GM19193 (cell line): Measurements from ENCODE around the gene ZNHIT2.

ENCODE experiments used
- POLR2A ChIP-seq: IDR thresholded peaks from 4 replicates; pipeline ENCODE4 v1.6.1; 2011; ENCODE audit not compliant: insufficient read depth, insufficient read length; ENCODE audit errors: extremely low read depth

ZNHIT2 gene

GRCh38 chr11:65100674-65101350 lies 16.7 kb downstream of the ZNHIT2 start:
- TF ChIP-seq POLR2A, result no peak

- TF ChIP-seq POLR2A, result no peak
Measured at GRCh38 chr11:65096926-65097325, 20.6 kb downstream of the ZNHIT2 start.

- TF ChIP-seq POLR2A, result peak; percentile 88
Measured at GRCh38 chr11:65095974-65096806, 21.3 kb downstream of the ZNHIT2 start, which contains the start of gene VPS51. VPS51 (plus strand) TSS chr11:65096214; CDS start chr11:65096251, 37 bp downstream.

GRCh38 chr11:65095427-65095826 lies 22.1 kb downstream of the ZNHIT2 start:
- TF ChIP-seq POLR2A, result no peak

- TF ChIP-seq POLR2A, result no peak
Measured at GRCh38 chr11:65090628-65091027, 26.9 kb downstream of the ZNHIT2 start.

- TF ChIP-seq POLR2A, result no peak
Measured at GRCh38 chr11:65089621-65090020, 27.9 kb downstream of the ZNHIT2 start.

- TF ChIP-seq POLR2A, result no peak
Measured at GRCh38 chr11:65087827-65088226, 29.7 kb downstream of the ZNHIT2 start.

- TF ChIP-seq POLR2A, result no peak
Measured at GRCh38 chr11:65087216-65087615, 30.3 kb downstream of the ZNHIT2 start.

- no peak for TF ChIP-seq POLR2A
Measured at GRCh38 chr11:65086809-65087208, 30.7 kb downstream of the ZNHIT2 start.

- no peak for TF ChIP-seq POLR2A
Measured at GRCh38 chr11:65085446-65085845, 32.1 kb downstream of the ZNHIT2 start.

GRCh38 chr11:65084598-65085375 lies 32.7 kb downstream of the ZNHIT2 start:
- TF ChIP-seq POLR2A, result no peak

- peak; percentile 81 for TF ChIP-seq POLR2A
Measured at GRCh38 chr11:65083834-65084597, 33.5 kb downstream of the ZNHIT2 start, which contains the start of the genes CDCA5 and ZFPL1. CDCA5 (minus strand) TSS chr11:65084040; CDS start chr11:65083978, 62 bp downstream. ZFPL1 (plus strand) TSS chr11:65084222; CDS start chr11:65084699, 477 bp downstream.

GRCh38 chr11:65083134-65083833 lies 34.2 kb downstream of the ZNHIT2 start:
- TF ChIP-seq POLR2A, result no peak
